Neural cell (in vitro differentiated cells): ENCODE results near the gene FAM83B.

Experiments
- EP300 ChIP-seq: fragments of 450-650 bp; conservative IDR thresholded peaks from 2 replicates; pipeline ENCODE4 v1.6.1; 2014; ENCODE audit warnings: antibody characterized with exemption, mild to moderate bottlenecking, moderate library complexity; ENCODE audit not compliant: poor library complexity, severe bottlenecking
- EZH2 ChIP-seq: fragments of 200-600, 300-800 bp; shearing (Covaris generic), sonication (generic); IDR thresholded peaks from 2 replicates; pipeline ENCODE4 v1.6.1; 2014; ENCODE audit warnings: antibody characterized with exemption, low read length, borderline replicate concordance, mild to moderate bottlenecking; ENCODE audit not compliant: insufficient read depth, poor library complexity, severe bottlenecking
- TF ChIP-seq, protein P1 (sequence below): fragments of 450-650 bp; IDR thresholded peaks from 2 replicates; pipeline ENCODE4 v1.5.1; 2014; ENCODE audit warnings: antibody characterized with exemption, mild to moderate bottlenecking, moderate library complexity; ENCODE audit not compliant: poor library complexity, severe bottlenecking

DNA sequence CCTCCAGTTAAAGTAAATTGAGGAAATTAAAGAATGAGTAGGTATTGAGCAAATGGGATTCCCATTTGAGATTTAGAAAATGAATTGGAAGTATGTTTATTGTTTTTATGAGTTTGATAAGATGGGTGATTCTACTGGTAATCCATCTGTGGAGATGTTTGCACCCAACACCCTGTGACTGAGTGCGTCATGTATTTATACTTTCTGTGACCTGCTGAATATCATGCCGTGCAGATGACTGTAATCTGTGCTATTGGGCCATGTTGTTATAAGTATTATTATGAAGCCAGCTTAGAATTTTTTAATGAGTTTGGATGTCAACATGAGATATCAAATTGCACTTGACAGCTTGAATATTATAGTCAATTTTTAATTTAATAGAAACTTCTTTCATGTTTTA lies 17.7 kb downstream of the FAM83B start:
- TF ChIP-seq, protein P1, sequence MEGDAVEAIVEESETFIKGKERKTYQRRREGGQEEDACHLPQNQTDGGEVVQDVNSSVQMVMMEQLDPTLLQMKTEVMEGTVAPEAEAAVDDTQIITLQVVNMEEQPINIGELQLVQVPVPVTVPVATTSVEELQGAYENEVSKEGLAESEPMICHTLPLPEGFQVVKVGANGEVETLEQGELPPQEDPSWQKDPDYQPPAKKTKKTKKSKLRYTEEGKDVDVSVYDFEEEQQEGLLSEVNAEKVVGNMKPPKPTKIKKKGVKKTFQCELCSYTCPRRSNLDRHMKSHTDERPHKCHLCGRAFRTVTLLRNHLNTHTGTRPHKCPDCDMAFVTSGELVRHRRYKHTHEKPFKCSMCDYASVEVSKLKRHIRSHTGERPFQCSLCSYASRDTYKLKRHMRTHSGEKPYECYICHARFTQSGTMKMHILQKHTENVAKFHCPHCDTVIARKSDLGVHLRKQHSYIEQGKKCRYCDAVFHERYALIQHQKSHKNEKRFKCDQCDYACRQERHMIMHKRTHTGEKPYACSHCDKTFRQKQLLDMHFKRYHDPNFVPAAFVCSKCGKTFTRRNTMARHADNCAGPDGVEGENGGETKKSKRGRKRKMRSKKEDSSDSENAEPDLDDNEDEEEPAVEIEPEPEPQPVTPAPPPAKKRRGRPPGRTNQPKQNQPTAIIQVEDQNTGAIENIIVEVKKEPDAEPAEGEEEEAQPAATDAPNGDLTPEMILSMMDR = no peak
- no peak for TF ChIP-seq EZH2
- TF ChIP-seq EP300 = no peak
